ENCODE results near the gene CKS1B. TPM values are rescaled to one million over a fixed set of nuclear protein-coding genes. Genes with fewer than 3 reads are reported as not detected.

CKS1B gene
- total RNA-seq, 1 experiment from 2014 or later = 248 TPM

DNA sequence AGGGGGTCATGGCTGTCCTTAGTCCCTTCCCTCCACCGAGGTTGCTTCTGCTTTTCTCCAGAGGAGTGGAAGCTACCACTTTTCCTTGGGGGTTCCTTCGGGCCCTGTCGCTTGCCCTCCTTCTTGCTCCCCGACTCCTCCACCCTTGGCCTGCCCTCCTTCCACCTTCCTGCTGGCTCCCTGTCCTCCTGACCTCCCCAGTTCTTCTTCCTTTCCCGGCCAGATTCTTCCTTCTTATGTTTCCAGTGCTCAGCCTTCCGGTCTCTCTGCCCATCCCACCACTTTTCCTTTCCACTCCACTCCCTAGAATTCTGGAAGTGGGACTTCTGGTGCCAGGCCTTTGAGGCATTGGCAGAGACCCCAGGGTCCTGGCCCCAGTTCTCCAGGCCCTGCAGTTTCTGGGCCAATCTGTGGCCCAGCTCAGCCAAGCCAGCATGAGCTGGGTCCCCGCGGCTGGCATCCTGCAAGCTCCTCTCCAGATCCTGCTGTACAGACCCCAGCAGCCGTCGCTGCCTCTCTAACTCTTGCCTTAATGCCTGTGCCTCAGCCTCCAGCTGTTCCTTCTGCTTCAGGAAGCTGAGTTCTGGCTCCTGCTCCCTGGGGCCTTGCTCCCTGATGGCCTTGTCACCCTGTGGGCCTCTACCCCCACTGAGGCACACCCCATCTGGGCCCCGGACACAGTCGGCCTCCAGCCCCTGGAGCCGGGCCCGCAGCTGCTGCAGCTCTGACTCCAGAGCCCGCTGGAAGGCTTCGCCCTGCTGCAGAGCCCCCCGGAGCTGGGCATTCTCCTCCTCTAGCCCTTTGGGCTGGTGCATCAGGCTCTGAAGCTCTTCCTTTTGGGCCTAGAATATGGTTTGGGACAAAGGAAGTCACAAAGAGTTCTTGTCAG lies 28.3 kb upstream of the CKS1B start:
- no peak for DNase-seq (ENCODE audit: low spot score)

DNA sequence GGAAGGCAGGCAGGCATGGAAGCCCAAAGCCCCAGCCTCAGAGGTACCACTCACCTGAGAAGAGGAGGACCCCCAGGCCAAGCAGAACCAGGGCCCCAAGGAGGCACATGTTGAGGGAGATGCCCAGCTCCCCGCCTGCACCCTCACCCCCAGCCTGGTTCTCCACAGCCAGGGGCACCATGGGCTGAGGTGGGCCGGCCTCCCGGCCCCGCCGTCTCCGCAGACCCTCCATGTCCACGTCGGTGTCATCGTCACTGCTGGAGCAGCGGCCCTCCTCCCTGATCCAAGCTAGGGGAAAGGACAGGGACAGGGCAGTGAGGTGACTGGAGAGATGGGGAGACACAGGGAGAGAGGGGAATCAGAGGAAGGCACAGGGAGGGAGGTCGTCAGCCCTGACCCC lies 26.4 kb upstream of the CKS1B start:
- DNase-seq (ENCODE audit: low spot score) = no peak

DNA sequence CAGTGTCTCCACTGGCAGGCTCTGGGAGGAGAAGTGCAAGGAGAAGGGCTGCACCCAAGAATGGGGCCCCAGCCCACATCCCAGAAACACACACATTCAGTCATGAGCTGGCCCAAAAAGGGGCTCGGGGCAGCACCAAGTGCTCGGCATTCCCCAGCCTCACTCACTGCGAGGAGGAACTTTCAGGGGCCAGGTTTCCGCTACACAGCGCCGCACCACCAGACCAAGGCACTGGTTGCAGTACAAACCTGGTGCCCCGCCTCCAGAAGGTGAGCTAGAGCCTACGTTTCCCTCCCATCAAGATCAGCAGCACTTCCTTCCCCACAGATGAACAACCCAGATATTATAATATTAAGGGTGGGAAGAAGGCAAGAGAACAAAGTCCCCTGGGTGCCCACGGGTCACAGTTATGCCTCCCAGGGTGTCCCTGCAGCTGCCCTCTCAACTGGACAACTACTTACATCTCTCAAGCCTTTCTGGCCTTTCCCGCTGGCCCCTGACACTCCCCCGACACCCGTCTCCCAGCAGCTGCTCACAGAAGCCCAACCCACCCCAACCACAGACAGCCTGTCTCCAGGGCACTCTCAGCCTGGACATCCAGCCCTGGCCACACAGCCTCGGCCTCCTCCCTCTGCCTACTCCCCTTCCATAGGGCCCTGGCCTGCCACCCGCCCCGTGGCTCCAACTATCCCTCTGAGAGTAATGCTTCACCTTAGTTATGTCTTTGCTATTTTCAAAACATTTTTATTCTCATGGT lies 22.4 kb upstream of the CKS1B start:
- DNase-seq (ENCODE audit: low spot score) = no peak

DNA sequence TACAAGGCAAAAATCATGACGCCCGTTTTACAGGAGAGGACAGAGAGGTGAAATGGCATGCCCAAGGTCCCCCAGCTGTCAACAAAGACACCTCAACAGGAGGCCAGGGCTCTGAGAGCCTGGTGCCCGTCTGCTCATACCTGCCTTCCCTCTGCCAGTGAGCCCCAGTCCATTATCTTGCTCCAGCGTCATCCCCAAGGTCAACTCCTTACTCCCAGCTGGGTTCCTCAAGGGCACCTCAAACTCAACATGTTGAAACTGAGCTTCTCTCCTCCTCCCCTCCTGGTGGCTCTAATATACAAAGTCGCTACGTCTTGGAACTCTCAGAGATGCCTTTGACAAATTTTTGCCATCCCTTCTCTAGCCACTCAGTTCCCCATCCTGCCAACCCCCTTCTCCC lies 21.8 kb upstream of the CKS1B start:
- no peak for DNase-seq (ENCODE audit: low spot score)

DNA sequence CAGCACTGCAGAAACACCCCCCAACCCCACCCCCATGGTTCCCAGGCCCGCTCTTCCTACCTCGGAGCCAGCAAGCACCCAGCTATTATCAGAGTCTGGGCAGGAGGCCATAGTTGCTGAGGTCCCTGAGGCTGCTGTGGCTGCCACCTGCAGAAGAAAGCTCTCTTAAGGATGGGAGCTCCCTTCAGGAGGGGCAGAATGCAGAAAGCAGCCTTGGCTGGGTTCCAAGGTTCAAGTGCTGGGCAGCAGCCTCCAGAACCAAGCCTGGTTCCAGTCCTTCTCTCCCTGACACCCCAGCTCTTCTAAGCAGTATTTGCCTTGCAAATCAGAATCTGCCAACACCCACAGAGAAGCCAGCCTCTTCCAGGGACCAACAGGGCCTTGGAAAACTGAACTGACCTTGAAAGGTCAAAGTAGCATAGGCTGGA lies 20.9 kb upstream of the CKS1B start:
- no peak for DNase-seq (ENCODE audit: low spot score)

DNA sequence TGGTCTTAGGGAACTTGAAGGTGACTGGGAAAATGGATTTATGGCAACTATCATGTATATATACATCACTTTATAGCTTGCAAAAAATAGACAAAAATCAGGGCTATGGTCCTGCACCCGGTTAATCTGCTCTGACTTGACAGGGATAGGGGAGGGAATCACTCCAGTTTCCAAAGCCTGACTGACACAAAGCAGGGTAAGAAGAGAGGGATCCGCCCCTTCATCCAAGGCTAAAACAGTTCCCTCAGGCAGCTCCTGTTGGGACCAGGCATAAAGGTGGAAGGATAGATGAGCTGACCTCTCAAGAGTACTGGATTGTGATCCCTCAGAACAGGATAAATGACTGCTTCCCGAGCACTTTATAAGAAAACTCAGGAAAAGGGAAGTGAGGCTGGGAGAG lies 19.9 kb upstream of the CKS1B start:
- no peak for DNase-seq (ENCODE audit: low spot score)

DNA sequence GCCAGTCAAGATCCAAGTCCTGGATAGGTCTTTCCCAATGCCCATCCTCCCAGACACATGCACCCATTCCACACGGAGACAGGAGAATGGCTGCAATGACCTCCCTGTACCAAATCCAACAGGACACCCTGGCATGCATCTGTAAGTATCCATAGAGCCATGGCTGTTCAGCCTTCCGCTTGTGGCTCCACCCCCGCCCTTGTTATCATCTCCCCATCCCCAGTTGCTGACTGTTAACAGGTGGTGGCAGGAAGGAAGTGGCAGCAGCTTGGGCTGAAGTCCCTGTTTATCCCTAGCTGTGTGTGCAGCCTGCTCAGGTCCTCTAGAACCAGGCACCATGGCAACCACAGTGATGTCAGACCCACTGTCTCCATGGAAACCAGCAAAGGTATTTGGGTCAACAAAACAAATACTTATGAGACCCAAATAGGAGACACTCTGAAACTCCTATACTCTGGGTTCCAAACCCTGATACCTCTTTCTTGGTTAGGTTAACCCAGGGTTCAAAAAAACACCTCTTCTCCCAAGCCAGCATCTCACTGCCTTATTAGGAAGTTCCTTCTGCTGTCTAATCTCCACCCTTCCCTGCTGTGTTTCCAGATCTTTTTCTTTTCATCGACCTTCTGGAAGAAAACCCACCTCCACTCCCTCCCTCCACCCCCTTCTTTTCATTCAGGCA lies 19.3 kb upstream of the CKS1B start:
- DNase-seq (ENCODE audit: low spot score) = peak; percentile 46

DNA sequence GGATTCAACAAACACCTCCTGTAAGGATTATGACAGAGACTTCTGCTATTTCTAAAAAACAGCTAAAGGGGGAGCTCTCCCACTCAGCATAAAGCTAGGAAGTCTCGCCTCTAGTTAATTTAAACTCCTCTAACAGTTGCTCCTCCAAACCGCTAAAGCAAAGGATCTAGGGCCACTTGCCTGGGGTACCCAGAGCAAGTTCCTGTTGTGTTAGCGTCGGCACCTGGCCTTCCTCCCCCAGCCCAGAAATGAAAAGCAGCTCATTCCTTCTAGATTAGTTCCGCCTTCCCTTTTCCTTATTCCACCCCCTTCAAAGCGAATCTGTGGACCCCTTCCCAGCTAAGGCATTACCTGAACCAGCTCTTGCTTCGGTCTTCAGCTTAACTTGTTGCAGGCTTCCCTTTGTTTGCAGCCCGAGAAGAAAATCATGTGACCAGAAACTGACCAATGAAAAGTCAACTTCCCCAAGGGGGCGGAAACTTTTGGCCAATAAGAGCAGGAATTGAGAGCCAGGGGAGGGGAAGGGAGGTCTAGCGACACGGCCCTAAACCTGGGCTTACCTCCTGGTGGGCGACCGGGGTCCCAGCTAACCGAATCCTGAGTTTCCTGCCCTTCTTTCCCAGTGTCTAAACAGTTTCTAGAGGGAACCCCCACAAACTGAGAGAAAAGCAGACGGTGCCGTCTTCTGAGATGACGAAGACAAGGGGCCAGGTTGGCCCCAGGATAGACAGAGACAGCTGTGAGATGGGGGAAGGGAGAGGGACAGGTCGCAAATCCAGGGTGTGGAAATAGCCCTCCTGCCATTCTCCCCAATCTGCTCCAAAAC lies 18.6 kb upstream of the CKS1B start, which contains the start of gene PBXIP1:
TSS of gene PBXIP1 (minus strand) at position 382 of the 826 bp plus-strand sequence. CDS start 2,378 bp downstream, outside the sequence.
- peak; percentile 80 for DNase-seq (ENCODE audit: low spot score)

DNA sequence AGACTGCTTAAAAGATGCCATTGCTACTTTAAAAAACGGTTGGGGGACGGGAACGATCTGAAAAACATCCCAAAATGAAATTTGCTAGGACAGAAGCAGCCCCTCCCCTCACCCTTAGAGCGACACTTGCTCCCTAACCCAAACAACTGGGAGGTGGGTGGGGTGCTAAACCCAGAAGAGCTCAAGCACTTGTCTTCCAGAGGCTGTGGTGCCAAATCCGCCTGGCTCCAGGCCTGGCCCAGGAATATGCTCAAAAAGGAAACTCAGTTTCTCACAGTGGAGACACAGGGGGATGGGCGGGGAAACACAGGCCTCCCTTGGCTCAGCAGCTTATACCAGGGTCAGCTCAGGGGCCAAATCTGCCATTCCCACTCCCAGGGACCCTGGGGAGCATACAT lies 17.9 kb upstream of the CKS1B start:
- DNase-seq (ENCODE audit: low spot score) = no peak

DNA sequence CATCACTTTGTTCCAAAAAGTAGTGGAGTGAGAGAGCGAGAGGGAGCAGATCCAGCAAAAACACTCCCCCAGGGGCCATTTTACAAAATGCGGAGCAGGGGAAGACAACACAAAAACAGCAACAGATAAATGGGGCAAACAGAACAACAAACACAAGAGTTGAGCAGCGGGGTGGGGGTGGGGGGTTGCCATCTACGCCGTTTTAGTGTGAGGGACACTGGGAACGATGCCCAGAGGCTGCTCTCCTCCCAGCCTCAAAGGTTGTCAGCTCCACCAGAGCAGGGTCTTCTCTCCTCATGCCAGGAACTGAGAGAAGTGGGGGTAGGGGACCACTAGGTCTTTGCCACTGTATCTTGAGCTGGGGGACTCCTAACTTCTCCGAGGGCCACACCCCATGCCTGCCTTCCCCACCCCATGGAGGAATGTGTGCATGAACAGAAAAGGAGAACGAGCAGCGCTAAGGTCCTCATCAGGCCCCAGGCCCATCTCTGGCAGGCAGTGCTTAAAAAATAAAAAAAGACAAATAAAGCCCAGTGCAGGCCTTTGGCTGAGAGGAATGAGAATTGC lies 17.3 kb upstream of the CKS1B start:
- DNase-seq (ENCODE audit: low spot score) = no peak

DNA sequence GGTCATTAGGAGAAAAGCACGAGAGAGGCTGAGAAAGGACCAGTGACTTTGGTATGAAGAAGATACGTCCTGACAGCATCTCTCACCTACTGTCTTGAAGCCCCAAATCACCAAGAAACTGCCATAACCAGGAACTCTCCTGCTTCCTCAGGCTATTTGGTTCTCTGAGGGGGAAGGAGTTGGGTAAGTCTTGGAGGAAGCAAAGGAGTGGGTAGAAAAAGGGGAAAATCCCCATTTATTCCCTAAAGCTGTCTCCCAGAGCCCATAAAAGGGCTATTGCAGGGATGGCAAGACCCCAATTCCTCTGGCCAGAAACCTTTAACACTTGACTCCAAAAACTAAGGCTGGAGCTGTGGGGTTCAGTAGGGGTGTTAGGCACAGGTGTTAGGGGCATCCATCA lies 16.4 kb upstream of the CKS1B start:
- DNase-seq (ENCODE audit: low spot score) = no peak

DNA sequence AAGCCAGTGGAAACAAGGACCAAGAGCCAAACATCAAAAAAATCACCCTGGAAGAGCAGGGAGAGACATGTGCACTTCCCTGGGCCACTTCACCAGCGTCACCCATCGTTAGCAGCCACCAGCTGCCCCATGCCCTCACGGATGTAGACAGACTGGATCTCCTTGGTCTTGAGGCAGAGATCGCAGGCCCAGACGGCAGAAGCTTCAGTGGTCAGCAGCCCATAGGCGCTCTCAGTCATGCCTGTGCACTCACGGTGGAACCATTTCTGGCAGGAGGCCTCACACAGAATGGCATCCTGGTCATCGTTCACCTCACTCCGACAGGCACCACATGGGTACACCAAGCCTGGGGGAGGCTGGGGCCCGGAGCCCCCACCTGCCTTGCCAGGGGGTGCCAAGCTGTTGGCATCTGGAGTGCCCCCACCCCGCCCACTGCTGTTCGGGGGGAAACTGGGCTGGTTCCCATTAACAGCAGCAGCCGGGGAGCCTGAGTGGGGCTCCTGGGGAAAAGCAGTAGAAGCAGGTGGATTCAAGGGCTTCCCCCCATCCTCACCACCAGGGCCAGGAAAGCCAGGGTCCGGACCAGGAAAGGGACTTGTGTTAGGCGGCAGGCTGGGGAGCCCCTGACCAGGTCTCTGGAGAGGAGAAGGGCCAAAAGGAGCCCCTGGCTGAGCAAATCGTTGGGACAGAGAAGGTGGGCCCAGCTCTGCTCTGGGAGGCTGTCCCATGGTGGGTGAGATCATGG lies 15.6 kb upstream of the CKS1B start:
- no peak for DNase-seq (ENCODE audit: low spot score)

DNA sequence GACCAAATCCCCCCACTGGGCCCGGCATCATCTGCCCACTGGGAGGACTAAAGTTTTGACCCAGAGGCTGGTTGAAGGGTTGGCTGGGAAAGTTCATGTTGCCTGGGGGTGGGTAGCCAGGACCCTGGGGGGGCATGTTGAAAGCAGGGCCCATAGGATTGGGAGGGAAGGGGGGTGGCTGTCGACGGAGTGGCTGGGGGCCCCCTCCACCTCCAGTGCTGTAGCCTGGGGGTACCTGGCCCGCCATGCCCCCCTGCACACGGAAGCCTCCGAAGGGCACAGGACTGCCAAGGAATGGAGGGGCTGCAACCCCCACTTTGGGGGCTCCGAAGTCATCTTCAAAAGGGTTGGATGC lies 15.1 kb upstream of the CKS1B start:
- no peak for DNase-seq (ENCODE audit: low spot score)

DNA sequence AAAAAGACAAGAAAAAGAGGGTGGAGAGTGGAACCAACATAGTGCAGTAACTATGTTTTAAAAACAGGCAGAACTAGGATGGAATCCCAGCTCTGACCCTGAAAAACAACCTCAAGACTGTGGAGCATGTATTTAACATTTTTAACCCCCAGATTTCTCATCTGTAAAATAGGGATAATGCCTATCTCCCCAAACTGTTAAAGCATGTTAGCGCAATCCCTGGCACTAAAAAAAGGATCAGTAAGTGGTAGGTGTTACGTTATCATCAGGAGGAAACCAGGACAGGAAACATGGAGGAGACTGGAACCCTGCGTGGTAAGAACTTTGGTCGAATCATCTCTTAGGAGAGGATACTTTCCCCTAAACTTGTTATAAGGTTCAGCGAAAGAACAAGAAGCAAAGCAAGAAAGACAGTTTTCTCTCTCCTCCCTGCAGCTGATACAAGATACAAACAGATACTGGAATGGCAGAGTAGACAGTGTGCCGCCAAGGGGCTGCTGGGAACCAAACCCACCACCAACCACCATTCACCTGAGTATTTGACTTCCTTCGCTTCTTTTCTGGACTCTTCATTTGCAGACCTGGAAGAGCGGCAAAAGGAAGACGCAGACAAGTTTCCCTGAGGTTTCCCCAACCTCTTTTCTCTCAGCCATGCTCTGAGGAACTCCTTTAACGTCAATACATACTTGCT lies 13.9 kb upstream of the CKS1B start:
- DNase-seq (ENCODE audit: low spot score) = no peak

DNA sequence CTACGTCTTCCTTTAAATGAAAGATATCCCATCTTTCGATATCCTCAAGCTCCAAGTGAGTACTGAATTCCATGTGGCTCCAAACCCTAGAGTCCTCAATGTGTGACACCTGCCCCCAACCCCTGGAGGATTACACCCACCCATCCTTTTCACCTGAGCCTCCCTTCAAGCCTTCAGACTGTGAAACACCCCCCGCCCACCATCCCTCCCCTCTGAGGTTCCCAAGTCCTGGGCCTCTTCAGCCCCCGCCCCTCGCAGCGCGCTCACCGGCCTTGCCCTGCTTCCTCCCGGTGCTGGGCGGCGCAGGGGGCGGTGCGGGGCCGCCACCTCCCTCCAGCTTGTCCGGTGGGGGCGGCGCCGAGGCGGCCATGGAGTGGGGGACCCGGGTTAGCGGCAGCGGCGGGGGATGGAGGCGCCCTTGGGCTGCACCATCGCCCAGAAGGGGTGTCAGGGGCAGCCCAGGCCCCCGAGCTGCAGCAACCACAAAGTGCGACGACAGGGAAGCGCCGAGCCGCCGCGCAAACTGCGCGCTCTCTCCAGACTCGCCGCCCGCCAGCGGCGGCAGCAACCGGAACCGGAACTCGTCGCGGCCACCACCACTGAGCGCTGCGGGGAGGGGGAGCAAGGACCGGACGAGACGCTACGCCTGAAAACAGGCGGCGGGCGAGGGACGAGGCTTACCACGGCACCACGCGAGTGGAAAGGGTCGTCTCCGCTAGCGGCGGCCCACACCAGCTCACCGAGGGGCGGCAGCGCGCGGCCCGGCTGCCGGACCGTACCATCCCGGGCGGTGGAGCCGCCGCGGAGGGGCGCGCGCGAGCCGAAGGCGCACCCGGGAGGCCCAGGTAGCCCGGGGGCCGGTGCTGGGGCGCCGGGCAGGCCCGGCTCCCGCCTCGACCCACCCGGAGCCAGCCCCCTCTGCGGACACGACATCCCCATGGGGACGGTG lies 13.0 kb upstream of the CKS1B start, which contains the start of gene PYGO2:
TSS of gene PYGO2 (minus strand) at position 576 of the 949 bp plus-strand sequence. CDS start at position 370, 206 bp downstream.
- peak; percentile 66 for DNase-seq (ENCODE audit: low spot score)

DNA sequence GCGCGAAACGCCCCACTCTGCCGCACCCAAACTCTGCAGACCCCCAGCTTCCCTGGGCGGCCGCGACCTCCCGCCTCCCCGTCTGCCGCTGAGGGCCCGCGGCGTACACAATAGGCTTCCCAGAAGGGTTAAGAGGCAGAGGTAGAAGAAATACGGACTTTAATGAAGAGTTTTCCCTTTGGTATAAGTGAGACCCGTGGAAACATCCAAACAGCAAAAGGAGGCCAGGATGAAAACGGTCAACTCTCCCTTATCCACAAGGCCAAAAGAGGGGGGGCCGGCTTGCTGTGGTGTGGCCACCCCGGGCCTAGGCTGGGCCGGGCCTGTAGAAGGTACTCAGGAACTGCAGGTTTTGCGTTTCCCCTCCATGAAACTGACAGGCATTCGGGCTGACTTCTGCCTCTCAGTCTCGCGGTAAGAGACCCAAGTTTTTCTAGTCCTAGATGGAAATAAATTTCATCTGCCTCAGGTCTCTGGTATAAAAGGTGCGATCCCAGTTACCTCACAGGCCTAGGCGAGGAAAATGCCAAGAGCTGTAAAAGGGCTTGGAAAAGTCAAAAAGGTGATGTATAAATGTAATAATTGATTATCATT lies 12.2 kb upstream of the CKS1B start:
- no peak for DNase-seq (ENCODE audit: low spot score)

DNA sequence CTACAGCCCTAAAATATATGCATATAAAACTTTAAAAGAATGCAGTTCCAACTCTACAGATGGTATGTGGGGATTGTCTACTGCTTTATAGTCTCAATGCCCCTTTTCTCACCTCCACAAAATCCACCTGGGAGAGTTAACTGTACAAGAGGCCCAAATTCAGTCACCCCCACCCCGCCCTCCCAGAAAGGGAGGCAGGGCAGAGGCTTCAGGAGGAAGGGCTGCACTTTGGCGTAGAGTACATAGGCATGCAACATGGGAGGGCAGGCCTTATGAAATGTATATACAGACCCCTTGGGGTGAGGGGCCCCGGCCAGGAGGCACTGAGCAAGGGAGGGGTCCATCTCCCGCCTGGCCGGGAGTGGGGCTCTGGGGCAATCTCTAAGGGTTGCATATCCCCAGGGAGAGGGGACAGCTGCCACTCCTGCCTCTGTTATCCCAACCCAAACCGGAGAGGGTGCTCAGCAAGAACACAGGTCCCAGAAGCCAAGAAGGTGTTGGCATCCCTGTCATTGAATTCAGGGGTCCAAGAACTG lies 11.6 kb upstream of the CKS1B start:
- DNase-seq (ENCODE audit: low spot score) = no peak

DNA sequence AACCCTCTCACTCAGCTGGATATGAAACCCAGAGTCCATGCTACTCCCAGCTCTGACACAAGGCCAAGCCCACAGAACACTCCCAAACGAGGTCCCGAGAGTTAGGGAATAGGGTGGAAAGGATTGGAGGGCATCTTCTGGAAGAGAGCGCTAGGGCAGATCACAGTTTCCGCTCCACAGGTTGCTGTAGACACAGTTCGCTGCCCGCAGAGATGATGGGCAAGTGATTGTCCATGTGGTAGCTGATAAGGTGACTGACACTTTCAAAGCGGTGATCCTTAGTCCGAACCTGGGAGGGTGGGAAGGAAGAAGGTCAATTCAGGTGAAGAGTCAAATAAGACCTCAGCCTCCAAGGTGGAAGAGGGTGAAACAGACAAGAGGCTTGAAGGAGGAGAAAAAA lies 10.8 kb upstream of the CKS1B start:
- DNase-seq (ENCODE audit: low spot score) = no peak

Measured in H4 (cell line).